ENCODE measurements around the gene ABCC3. TPM values are rescaled to one million over a fixed set of nuclear protein-coding genes. Genes with fewer than 3 reads are reported as not detected.
A peak's percentile ranks its signal among the peaks of the same experiment; 100 is the strongest.

Gene ABCC3
- total and polyA plus RNA-seq, 9 of the 15 experiments (the other 6 are each of a cell fraction or from before 2014, with no cell fraction given), result 0.03 to 1.6 (median 0.42) TPM; not detected in 5

DNA sequence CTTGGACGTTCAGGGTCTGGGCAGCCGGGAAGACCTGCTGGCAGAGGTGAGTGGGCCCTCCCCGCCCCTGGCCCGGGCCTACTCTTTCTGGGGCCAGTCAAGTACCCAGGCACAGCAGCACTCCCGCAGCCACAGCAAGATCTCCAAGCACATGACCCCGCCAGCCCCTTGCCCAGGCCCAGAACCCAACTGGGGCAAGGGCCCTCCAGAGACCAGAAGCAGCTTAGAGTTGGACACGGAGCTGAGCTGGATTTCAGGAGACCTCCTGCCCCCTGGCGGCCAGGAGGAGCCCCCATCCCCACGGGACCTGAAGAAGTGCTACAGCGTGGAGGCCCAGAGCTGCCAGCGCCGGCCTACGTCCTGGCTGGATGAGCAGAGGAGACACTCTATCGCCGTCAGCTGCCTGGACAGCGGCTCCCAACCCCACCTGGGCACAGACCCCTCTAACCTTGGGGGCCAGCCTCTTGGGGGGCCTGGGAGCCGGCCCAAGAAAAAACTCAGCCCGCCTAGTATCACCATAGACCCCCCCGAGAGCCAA is 8.6 kb upstream of the ABCC3 start (continued):
- TF ChIP-seq, protein P1, sequence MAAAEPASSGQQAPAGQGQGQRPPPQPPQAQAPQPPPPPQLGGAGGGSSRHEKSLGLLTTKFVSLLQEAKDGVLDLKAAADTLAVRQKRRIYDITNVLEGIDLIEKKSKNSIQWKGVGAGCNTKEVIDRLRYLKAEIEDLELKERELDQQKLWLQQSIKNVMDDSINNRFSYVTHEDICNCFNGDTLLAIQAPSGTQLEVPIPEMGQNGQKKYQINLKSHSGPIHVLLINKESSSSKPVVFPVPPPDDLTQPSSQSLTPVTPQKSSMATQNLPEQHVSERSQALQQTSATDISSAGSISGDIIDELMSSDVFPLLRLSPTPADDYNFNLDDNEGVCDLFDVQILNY (CRISPR knock-in tag; IDR thresholded peaks at IDR 0.05), result no peak
- TF ChIP-seq ZBTB8A (IDR thresholded peaks at IDR 0.05; ENCODE audit: partially characterized antibody) (no peak), BHLHE40 (IDR thresholded peaks at IDR 0.05; ENCODE audit: low read length) (peak; percentile 54; the same call in 1 of the 2 replicates), SLC30A9 (CRISPR knock-in tag; IDR thresholded peaks at IDR 0.05) (no peak), CXXC5 (CRISPR knock-in tag; IDR thresholded peaks at IDR 0.05) (peak; percentile 33; the same call in 1 of the 2 replicates), RB1 (IDR thresholded peaks at IDR 0.05; ENCODE audit: low read depth) (peak; percentile 63), MYBL2 (IDR thresholded peaks at IDR 0.05; ENCODE audit: low read depth) (no peak), MYBL2 (CRISPR knock-in tag; IDR thresholded peaks at IDR 0.05; ENCODE audit: borderline replicate concordance) (no peak), CEBPB (tag; IDR thresholded peaks at IDR 0.05) (no peak), FOXA1 (IDR thresholded peaks at IDR 0.05; ENCODE audit: borderline replicate concordance) (no peak), JUND (IDR thresholded peaks at IDR 0.05; ENCODE audit: borderline replicate concordance, low read depth, low read length) (no peak), JUND (tag; IDR thresholded peaks at IDR 0.05; ENCODE audit: borderline replicate concordance, low read depth, low read length) (no peak; the same call in 2 of the 3 replicates), ZNF263 (CRISPR knock-in tag; IDR thresholded peaks at IDR 0.05; ENCODE audit: borderline replicate concordance) (no peak), MAZ (CRISPR knock-in tag; conservative IDR thresholded peaks at IDR 0.05 in 1 of 2, IDR thresholded peaks at IDR 0.05 in 1 of 2) (peak in 1 of 2 experiments; percentile 64; a peak in 2 of 4 replicates), PML (IDR thresholded peaks at IDR 0.05; ENCODE audit: low read length) (no peak)
- TF ChIP-seq, protein P2, sequence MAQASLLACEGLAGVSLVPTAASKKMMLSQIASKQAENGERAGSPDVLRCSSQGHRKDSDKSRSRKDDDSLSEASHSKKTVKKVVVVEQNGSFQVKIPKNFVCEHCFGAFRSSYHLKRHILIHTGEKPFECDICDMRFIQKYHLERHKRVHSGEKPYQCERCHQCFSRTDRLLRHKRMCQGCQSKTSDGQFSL (CRISPR knock-in tag; IDR thresholded peaks at IDR 0.05), result no peak
- TF ChIP-seq, protein P2 (tag; IDR thresholded peaks at IDR 0.05), result no peak
- TF ChIP-seq, protein P3, sequence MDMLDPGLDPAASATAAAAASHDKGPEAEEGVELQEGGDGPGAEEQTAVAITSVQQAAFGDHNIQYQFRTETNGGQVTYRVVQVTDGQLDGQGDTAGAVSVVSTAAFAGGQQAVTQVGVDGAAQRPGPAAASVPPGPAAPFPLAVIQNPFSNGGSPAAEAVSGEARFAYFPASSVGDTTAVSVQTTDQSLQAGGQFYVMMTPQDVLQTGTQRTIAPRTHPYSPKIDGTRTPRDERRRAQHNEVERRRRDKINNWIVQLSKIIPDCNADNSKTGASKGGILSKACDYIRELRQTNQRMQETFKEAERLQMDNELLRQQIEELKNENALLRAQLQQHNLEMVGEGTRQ (CRISPR knock-in tag; IDR thresholded peaks at IDR 0.05), result no peak
- TF ChIP-seq, protein P4, sequence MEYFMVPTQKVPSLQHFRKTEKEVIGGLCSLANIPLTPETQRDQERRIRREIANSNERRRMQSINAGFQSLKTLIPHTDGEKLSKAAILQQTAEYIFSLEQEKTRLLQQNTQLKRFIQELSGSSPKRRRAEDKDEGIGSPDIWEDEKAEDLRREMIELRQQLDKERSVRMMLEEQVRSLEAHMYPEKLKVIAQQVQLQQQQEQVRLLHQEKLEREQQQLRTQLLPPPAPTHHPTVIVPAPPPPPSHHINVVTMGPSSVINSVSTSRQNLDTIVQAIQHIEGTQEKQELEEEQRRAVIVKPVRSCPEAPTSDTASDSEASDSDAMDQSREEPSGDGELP (CRISPR knock-in tag; IDR thresholded peaks at IDR 0.05; ENCODE audit: borderline replicate concordance), result 0 out of 2 replicates have a peak, but pooled peaks have one; percentile 26
- TF ChIP-seq, protein P5, sequence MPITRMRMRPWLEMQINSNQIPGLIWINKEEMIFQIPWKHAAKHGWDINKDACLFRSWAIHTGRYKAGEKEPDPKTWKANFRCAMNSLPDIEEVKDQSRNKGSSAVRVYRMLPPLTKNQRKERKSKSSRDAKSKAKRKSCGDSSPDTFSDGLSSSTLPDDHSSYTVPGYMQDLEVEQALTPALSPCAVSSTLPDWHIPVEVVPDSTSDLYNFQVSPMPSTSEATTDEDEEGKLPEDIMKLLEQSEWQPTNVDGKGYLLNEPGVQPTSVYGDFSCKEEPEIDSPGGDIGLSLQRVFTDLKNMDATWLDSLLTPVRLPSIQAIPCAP (CRISPR knock-in tag; IDR thresholded peaks at IDR 0.05; ENCODE audit: borderline replicate concordance), result no peak
- TF ChIP-seq, protein P6, sequence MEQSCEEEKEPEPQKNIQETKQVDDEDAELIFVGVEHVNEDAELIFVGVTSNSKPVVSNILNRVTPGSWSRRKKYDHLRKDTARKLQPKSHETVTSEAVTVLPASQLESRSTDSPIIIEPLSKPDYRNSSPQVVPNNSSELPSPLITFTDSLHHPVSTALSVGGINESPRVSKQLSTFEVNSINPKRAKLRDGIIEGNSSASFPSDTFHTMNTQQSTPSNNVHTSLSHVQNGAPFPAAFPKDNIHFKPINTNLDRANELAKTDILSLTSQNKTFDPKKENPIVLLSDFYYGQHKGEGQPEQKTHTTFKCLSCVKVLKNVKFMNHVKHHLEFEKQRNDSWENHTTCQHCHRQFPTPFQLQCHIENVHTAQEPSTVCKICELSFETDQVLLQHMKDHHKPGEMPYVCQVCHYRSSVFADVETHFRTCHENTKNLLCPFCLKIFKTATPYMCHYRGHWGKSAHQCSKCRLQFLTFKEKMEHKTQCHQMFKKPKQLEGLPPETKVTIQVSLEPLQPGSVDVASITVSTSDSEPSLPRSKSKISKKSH (CRISPR knock-in tag; IDR thresholded peaks at IDR 0.05), result no peak
